GM15510 (cell line): Measurements from ENCODE around the gene PCDHGA3.

Source experiments
- POLR2A ChIP-seq: IDR thresholded peaks from 3 replicates; pipeline ENCODE4 v1.6.1; 2011; ENCODE audit warnings: borderline replicate concordance; ENCODE audit not compliant: insufficient read length; ENCODE audit errors: extremely low read depth

PCDHGA3 gene

GRCh38 chr5:141389153-141390042, 45.8 kb downstream of the PCDHGA3 start:
- TF ChIP-seq POLR2A, result no peak

GRCh38 chr5:141392429-141393198, 49.0 kb downstream of the PCDHGA3 start, which contains the start of gene PCDHGA8:
Gene PCDHGA8 (plus strand): TSS chr5:141392633. CDS start chr5:141392814, 181 bp downstream.
- TF ChIP-seq POLR2A, result no peak

GRCh38 chr5:141393267-141393666, 49.6 kb downstream of the PCDHGA3 start:
- TF ChIP-seq POLR2A, result no peak
